ENCODE data around the gene FAM174C.

The FAM174C gene

DNA sequence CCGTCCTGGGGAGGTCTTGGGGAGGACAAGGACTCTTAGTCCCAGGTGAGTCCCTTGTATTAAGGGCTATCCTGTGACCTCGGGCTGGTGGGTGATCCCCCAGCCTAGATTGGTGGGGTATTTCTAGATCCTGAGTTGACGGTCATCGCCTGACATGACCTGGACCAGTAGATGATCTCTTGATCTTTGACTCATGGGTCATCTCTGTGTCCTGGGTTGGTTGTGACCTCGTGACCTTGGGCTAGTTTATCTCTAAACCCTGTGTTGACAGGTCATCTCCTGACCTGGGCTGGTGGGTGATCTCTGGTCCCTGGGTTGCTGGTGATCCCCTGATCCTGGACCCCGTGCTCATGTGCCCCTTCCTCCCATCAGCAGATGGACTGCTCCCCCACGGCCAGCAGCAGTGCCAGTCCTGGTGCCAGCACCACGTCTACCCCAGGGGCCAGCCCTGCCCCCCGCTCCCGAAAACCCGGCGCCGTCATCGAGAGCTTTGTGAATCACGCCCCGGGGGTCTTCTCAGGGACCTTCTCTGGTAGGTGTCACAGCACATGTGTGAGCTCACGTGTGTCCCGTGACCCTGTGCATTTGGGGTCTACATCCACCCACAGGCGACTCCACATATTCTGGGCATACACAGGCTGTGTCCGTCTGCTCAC lies 20.7 kb upstream of the FAM174C start:
- H3K9ac ChIP-seq (ENCODE audit: low read depth, low read length), result peak overlapping the region; percentile 21; the same call in 1 of the 2 replicates
- H3K9me3 ChIP-seq (ENCODE audit: insufficient read depth, low read depth, low read length), result no peaks in the 10 kb centered on the region
- H3K36me3 ChIP-seq (ENCODE audit: insufficient read depth, low read depth, low read length), result peaks cover 70% of the 10 kb centered on the region
- H3K27me3 ChIP-seq (ENCODE audit: insufficient read depth, low read length), result no peaks in the 10 kb centered on the region
- peaks cover 8% of the 10 kb centered on the region; the same call in 1 of the 2 replicates for H3K4me1 ChIP-seq (ENCODE audit: insufficient read depth, low read length)
- H3K4me3 ChIP-seq (ENCODE audit: low read length), result no peak overlapping the region
- no peak overlapping the region for H3K27ac ChIP-seq (ENCODE audit: low read length)

DNA sequence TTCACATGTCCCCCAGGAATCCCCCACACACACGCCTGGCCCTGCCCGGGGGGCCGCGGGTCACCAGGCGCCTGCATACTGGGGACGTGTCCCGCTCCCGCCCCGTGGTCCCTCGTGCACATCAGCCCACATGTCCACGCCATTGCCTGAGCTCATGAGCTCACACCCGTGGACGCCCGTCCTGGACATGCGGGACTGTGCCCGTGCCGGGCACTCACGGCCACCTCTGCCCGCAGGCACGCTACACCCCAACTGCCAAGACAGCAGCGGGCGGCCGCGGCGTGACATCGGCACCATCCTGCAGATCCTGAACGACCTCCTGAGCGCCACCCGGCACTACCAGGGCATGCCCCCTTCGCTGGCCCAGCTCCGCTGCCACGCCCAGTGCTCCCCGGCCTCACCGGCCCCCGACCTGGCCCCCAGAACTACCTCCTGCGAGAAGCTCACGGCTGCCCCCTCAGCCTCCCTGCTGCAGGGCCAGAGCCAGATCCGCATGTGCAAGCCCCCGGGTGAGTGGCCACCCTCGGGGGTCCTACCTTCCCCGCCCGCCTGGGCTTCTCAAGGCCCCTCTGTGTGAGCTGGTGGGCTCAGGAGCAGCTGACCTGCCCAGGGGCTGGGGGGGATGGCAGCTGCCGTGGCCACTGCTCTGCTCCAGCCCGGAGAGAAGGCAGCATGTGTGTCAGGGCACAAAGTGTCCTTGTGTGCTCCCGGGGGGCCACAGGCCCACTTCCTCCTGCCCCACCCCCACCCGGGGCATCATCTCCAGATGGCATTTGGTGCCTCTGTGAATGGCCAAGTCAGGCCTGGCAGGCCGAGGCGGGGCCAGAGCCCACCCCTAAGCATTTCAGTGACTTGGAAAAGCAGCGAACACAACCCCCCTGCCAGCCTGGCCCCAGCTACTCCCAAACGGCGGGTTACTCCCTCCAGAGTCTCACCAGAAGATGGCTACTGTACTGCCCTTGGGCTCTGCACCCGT lies 19.9 kb upstream of the FAM174C start:
- Histone ChIP-seq H3K4me3 (ENCODE audit: low read length) (no peak overlapping the region), H3K27ac (ENCODE audit: low read length) (no peak overlapping the region), H3K36me3 (ENCODE audit: insufficient read depth, low read depth, low read length) (peaks cover 67% of the 10 kb centered on the region), H3K4me1 (ENCODE audit: insufficient read depth, low read length) (peaks cover 9% of the 10 kb centered on the region; the same call in 1 of the 2 replicates), H3K27me3 (ENCODE audit: insufficient read depth, low read length) (no peaks in the 10 kb centered on the region), H3K9me3 (ENCODE audit: insufficient read depth, low read depth, low read length) (no peaks in the 10 kb centered on the region), H3K9ac (ENCODE audit: low read depth, low read length) (no peak overlapping the region)

DNA sequence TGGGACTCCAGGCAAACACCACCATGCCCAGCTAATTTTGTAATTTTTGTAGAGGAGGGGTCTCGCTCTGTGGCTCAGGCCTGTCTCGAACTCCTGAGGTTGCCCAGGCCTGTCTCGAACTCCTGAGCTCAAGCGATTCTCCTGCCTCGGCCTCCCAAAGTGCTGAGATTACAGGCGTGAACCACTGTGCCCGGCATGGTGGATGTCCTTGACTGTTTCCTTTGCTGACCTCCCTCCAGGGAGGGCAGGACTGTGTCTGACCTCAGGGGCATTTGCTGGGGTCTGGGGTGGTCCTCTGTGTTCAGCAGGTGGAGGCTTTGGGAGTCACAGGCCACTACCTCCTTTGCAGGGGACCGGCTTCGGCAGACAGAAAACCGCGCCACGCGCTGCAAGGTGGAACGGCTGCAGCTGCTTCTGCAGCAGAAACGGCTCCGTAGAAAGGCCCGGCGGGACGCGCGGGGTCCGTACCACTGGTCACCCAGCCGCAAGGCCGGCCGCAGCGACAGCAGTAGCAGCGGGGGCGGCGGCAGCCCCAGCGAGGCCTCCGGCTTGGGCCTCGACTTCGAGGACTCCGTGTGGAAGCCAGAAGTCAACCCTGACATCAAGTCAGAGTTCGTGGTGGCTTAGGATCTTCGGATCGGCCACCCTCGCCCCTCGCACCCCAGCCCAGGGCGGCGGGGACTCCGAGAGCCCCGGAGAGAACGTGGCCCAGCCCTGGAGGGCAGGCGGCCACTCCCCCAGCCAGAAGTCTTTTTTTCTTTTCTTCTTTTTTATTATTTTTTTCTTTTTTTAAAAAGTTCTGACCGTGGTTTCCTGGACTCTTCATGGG lies 18.5 kb upstream of the FAM174C start:
- peaks cover 14% of the 10 kb centered on the region; the same call in 1 of the 2 replicates for H3K4me1 ChIP-seq (ENCODE audit: insufficient read depth, low read length)
- H3K9ac ChIP-seq (ENCODE audit: low read depth, low read length), result no peak overlapping the region
- no peak overlapping the region for H3K27ac ChIP-seq (ENCODE audit: low read length)

DNA sequence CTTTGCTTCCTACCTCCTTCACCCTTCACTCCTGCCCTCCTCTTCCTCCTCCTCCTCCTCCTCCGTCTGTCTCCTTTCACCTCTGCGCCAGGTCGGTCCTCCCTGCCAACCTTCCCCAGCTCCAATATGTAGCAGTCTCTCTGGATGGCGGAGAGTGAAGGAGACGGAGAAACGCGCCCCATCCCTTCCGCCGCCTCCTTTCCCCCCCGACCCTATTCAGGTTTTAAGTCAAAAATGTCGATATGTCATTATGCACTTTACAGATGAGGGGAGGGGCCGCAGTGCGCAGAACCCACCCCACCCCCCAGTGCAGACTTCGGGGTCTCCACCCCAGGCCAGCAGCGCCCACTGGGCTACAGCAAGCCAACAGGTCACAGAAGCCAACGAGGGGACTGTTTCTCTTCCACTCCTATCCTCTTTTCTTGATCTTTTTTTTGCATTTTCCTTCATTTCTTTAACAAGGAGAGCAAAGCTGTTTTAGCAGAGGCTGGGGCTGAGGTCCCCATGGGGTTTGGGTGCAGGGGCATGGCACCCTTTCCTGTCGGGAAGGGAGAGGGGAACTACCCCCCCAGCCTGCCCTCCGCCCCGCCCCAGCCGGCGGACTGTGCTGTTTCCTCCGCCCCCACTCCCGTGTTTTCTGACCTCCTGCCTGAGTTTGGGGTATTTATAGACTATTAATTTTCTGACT lies 17.7 kb upstream of the FAM174C start:
- Histone ChIP-seq H3K36me3 (ENCODE audit: insufficient read depth, low read depth, low read length) (peaks cover 52% of the 10 kb centered on the region), H3K4me3 (ENCODE audit: low read length) (no peak overlapping the region), H3K27me3 (ENCODE audit: insufficient read depth, low read length) (no peaks in the 10 kb centered on the region), H3K4me1 (ENCODE audit: insufficient read depth, low read length) (peaks cover 22% of the 10 kb centered on the region; the same call in 1 of the 2 replicates), H3K27ac (ENCODE audit: low read length) (no peak overlapping the region), H3K9me3 (ENCODE audit: insufficient read depth, low read depth, low read length) (no peaks in the 10 kb centered on the region), H3K9ac (ENCODE audit: low read depth, low read length) (no peak overlapping the region)

More for the DNA sequence above, 18.5 kb upstream of the FAM174C start:
- Histone ChIP-seq H3K36me3 (ENCODE audit: insufficient read depth, low read depth, low read length) (peaks cover 59% of the 10 kb centered on the region), H3K27me3 (ENCODE audit: insufficient read depth, low read length) (no peaks in the 10 kb centered on the region), H3K4me3 (ENCODE audit: low read length) (no peak overlapping the region), H3K9me3 (ENCODE audit: insufficient read depth, low read depth, low read length) (no peaks in the 10 kb centered on the region)

DNA sequence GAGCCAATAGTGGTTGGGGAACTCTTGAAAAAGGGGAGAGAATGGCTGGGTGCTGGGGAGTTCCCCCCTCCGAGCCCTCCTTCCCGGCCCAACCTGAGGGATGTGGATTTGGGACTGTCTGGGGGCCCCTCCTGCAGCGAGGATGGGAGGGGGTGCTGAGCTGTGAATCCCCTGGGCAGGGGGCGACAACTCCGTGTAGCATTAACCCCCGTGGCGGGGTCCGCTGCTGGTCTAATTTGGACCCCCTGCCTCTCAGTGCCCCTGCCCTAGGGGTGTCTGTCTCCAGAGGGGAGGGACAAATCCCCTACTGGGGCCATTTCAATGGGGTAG lies 17.2 kb upstream of the FAM174C start:
- peaks cover 27% of the 10 kb centered on the region for H3K4me1 ChIP-seq (ENCODE audit: insufficient read depth, low read length)
- H3K9me3 ChIP-seq (ENCODE audit: insufficient read depth, low read depth, low read length), result no peaks in the 10 kb centered on the region
- H3K4me3 ChIP-seq (ENCODE audit: low read length), result no peak overlapping the region
- no peak overlapping the region for H3K9ac ChIP-seq (ENCODE audit: low read depth, low read length)
- no peaks in the 10 kb centered on the region for H3K27me3 ChIP-seq (ENCODE audit: insufficient read depth, low read length)
- no peak overlapping the region for H3K27ac ChIP-seq (ENCODE audit: low read length)
- peaks cover 52% of the 10 kb centered on the region for H3K36me3 ChIP-seq (ENCODE audit: insufficient read depth, low read depth, low read length)

DNA sequence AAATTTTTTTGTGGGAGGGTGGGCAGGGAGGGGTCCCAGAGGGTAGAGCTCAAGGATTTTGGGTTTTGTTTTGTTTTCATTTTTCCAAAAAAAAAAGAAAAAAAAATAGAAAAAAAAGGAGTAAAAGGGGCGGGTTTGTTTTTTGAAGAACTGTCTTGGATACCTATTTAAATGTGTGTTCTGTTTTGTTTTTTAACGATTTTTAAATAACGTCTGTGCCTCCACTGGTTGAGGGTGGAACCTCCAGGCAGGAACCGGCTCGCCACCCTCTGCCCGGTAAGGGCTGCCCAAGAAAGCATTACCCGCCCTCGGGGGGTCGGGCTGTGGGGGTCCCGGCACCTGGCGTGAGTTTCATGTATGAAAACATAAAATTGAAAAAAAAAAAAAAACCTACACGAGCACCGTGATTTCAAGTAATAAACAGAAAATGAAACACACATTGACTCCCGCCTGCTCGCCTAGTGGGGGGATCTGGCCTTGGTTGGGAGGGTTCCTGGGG lies 16.6 kb upstream of the FAM174C start:
- Histone ChIP-seq H3K27me3 (ENCODE audit: insufficient read depth, low read length) (no peaks in the 10 kb centered on the region), H3K4me3 (ENCODE audit: low read length) (no peak overlapping the region), H3K36me3 (ENCODE audit: insufficient read depth, low read depth, low read length) (peaks cover 46% of the 10 kb centered on the region), H3K4me1 (ENCODE audit: insufficient read depth, low read length) (peaks cover 29% of the 10 kb centered on the region), H3K9me3 (ENCODE audit: insufficient read depth, low read depth, low read length) (no peaks in the 10 kb centered on the region), H3K9ac (ENCODE audit: low read depth, low read length) (no peak overlapping the region), H3K27ac (ENCODE audit: low read length) (no peak overlapping the region)

DNA sequence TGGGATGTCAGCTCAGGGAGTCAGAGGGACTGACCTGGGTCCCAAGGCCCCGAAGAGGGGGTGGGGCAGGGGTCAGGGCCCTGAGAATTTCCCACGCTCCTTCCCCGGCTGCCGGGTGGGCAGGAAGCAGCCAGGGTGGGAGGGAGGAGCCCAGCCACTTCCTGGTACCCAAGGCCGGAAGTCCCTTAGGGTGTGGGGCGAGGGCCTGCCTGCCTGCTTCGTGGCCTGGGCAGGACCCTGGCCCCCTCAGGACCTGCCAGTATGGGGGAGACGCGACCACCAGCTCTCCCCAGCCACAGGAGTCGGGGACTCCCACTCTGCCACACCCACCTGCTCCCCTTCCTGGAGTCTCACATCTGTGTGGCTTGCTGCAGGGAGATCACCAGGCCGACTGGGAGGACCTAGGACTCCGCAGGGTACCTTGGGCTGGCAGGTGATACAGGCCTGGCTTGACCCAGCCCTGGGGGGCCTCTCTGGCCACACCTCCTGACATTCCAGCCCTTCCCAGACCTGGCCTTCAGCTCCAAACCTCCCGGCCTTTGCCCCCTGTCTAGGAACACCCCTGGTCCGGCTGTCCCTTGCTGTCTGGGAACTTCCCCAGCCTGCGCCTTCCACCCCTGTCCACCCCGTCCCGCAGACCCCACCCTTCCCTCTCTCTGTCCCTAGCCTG lies 16.0 kb upstream of the FAM174C start:
- Histone ChIP-seq H3K9ac (ENCODE audit: low read depth, low read length) (peak overlapping the region; percentile 37; the same call in 1 of the 2 replicates), H3K9me3 (ENCODE audit: insufficient read depth, low read depth, low read length) (no peaks in the 10 kb centered on the region), H3K27me3 (ENCODE audit: insufficient read depth, low read length) (no peaks in the 10 kb centered on the region), H3K36me3 (ENCODE audit: insufficient read depth, low read depth, low read length) (peaks cover 40% of the 10 kb centered on the region), H3K27ac (ENCODE audit: low read length) (peak overlapping the region; percentile 9), H3K4me3 (ENCODE audit: low read length) (peak overlapping the region; percentile 38; the same call in 1 of the 2 replicates), H3K4me1 (ENCODE audit: insufficient read depth, low read length) (peaks cover 29% of the 10 kb centered on the region)

DNA sequence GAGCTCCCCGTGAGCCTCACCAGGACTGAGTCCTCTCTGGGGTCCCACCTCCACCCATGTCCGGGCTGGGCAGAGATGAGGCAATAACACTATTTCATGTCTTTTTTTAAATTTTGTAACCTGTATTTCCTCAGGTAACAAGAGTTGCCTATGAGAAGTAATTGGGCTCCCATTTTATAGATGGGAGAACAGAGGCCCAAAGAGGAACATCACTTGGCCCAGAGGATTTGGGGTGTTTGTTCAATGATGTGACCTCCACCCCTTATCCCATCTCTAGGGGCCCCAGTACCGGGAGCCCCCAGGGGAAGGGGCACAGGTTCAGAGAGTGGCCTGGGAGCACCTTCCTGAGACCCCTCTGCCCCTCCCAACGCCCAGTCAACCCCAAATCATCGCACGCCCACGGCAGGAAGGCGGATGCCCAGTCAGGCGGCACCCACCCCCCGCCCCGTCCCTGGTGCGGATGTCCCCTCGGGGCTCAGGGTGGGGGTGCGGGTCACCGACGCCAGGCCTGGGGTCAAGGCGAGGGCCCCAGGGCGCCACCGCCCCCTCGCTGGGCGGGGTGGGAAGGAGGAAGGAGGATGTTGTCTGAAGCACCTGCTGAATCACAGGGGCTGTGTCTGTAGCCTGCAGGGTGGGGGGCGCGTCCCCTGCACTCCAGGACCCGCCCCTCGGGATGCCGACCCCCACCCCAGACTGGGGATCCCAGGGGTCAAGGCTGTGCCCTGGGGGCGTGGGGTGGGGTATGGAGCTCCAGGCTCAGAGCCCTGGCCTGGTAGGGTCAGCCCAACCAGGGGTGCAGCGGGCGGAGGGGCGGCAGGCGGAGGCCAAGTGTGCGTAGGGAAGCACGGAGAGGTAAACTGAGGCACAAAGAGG lies 15.2 kb upstream of the FAM174C start:
- Histone ChIP-seq H3K36me3 (ENCODE audit: insufficient read depth, low read depth, low read length) (peaks cover 32% of the 10 kb centered on the region), H3K4me1 (ENCODE audit: insufficient read depth, low read length) (peaks cover 35% of the 10 kb centered on the region), H3K27me3 (ENCODE audit: insufficient read depth, low read length) (no peaks in the 10 kb centered on the region), H3K4me3 (ENCODE audit: low read length) (peak overlapping the region; percentile 58; the same call in 1 of the 2 replicates), H3K27ac (ENCODE audit: low read length) (peak overlapping the region; percentile 9), H3K9me3 (ENCODE audit: insufficient read depth, low read depth, low read length) (no peaks in the 10 kb centered on the region), H3K9ac (ENCODE audit: low read depth, low read length) (peak overlapping the region; percentile 37; the same call in 1 of the 2 replicates)

DNA sequence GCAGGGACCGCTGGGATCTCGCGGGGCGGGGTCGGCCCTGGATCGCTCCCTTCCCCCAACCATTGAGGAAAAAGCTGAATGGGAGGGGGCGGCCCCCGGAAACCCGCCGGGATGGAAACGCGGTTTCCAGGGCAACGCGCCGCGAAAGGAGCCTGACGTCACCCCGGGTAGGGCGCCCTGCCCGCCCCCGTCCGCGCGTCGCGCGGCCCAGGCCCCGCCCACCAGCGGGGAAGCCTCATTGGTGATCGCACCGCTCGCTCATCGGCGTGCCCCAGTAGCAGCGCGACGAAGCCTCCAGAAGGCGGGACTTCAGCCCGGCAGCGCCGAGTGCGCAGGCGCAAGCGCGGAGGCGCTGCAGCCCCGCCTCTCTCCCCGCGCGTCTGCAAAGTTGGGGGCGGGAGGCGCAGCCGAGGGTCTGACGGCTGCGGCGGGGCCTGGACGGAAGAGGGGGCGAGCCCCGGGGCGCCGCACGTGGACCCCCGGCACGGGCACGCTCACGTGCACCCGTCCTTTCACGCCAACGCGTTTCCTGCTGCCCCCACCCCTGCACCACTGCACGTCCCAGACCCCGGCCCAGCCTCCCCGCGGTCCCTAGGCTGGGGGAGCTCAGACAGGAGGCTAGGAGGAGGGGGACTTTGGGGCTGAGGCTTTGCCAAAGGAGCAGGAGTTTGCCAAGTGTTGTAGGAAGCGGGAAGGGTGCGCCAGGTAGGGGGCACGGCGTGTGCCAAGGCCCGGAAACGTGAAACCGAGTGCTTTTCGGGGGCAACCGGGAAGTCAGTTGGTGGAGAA lies 14.4 kb upstream of the FAM174C start:
- H3K4me1 ChIP-seq (ENCODE audit: insufficient read depth, low read length), result peaks cover 37% of the 10 kb centered on the region
- H3K27me3 ChIP-seq (ENCODE audit: insufficient read depth, low read length), result no peaks in the 10 kb centered on the region
- peak overlapping the region; percentile 88 for H3K9ac ChIP-seq (ENCODE audit: low read depth, low read length)
- peak overlapping the region; percentile 91 for H3K4me3 ChIP-seq (ENCODE audit: low read length)
- peak overlapping the region; percentile 67 for H3K27ac ChIP-seq (ENCODE audit: low read length)
- H3K9me3 ChIP-seq (ENCODE audit: insufficient read depth, low read depth, low read length), result no peaks in the 10 kb centered on the region
- H3K36me3 ChIP-seq (ENCODE audit: insufficient read depth, low read depth, low read length), result peaks cover 24% of the 10 kb centered on the region

All from iPS-20b (cell line).